K562 (cell line): ENCODE data around the gene CCDC9.

ENCODE experiments used
- BACH1 ChIP-seq: fragments of 200-800 bp; sonication (Bioruptor generic); IDR thresholded peaks from 2 replicates; pipeline ENCODE4 v1.6.1; 2016; ENCODE audit warnings: missing genetic modification characterization, missing compliant biosample characterization
- CEBPB ChIP-seq: fragments of 450-650 bp; IDR thresholded peaks from 2 replicates; pipeline ENCODE4 v1.6.1; 2016; ENCODE audit warnings: missing genetic modification characterization, missing compliant biosample characterization
- ZNF184 ChIP-seq: sonication (generic); formaldehyde crosslinking; IDR thresholded peaks from 2 replicates; pipeline ENCODE4 v1.5.0; 2020; ENCODE audit warnings: missing genetic modification reagents
- ZNF695 ChIP-seq: fragments of 450-650 bp; formaldehyde crosslinking; IDR thresholded peaks from 2 replicates; pipeline ENCODE4 v1.4.0; 2020; ENCODE audit warnings: mild to moderate bottlenecking, moderate library complexity
- TF ChIP-seq, protein P1 (sequence below), 3 experiments: IDR thresholded peaks in 2 of 3; conservative IDR thresholded peaks in 1 of 3; 2 replicates each; pipeline ENCODE4 v1.5.1; 2011 to 2012; ENCODE audit warnings: low read length in 3 of 3, mild to moderate bottlenecking in 3 of 3, control low read depth in 2 of 3, improper control_type of control experiment in 1 of 3, inconsistent platforms in 1 of 3, low read depth in 1 of 3, mixed read lengths in 1 of 3, moderate library complexity in 1 of 3; ENCODE audit not compliant: insufficient read depth in 2 of 3

DNA sequence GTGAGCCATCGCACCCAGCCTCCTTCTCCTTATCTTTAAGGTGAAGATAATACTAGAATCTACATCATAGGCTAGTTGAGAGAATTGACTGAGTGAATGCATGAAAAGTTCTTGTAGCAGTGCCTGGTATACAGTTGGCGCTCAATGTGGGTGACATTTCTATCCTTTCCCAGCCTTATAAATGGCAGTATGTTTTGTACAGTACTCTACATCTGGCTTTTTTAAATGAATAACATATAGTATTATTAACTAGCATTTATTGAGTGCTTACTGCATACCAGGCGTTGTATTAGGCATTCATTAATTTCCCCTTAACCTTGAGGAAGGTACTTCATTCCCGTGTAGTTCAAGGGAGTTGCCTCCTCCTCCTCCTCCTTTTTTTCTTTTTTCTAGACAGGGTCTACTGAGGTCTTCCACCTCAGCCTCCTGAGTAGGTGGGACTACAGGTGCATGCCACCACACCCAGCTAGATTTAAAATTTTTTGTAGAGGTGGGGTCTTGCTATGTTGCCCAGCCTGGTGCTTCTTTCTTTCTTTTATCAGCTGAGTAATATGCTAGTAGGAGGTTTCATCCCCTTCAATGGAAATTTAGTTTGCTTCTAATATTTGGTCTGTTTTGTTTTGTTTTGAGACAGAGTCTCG, 56.2 kb downstream of the CCDC9 start:
- TF ChIP-seq CEBPB (tag) (no peak), ZNF695 (no peak), ZNF184 (no peak), BACH1 (tag) (no peak)
- TF ChIP-seq, protein P1, sequence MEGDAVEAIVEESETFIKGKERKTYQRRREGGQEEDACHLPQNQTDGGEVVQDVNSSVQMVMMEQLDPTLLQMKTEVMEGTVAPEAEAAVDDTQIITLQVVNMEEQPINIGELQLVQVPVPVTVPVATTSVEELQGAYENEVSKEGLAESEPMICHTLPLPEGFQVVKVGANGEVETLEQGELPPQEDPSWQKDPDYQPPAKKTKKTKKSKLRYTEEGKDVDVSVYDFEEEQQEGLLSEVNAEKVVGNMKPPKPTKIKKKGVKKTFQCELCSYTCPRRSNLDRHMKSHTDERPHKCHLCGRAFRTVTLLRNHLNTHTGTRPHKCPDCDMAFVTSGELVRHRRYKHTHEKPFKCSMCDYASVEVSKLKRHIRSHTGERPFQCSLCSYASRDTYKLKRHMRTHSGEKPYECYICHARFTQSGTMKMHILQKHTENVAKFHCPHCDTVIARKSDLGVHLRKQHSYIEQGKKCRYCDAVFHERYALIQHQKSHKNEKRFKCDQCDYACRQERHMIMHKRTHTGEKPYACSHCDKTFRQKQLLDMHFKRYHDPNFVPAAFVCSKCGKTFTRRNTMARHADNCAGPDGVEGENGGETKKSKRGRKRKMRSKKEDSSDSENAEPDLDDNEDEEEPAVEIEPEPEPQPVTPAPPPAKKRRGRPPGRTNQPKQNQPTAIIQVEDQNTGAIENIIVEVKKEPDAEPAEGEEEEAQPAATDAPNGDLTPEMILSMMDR (IDR thresholded peaks at IDR 0.05 in 2 of 3, conservative IDR thresholded peaks at IDR 0.05 in 1 of 3; ENCODE audit: insufficient read depth in 2 of 3, low read depth in 1 of 3, low read length in 3 of 3) = no peak
